Measurements from ENCODE around the gene CHST13. TPM values are rescaled to one million over a fixed set of nuclear protein-coding genes. Genes with fewer than 3 reads are reported as not detected.

The CHST13 gene
- total RNA-seq, 1 donor from 2014 or later = not detected

- no peak overlapping the region for H3K4me3 Mint-ChIP-seq (ENCODE audit: unreplicated experiment)
- H3K27me3 Mint-ChIP-seq (ENCODE audit: low read depth) = peaks cover 17% of the 10 kb centered on the region
- TF ChIP-seq, protein P1, sequence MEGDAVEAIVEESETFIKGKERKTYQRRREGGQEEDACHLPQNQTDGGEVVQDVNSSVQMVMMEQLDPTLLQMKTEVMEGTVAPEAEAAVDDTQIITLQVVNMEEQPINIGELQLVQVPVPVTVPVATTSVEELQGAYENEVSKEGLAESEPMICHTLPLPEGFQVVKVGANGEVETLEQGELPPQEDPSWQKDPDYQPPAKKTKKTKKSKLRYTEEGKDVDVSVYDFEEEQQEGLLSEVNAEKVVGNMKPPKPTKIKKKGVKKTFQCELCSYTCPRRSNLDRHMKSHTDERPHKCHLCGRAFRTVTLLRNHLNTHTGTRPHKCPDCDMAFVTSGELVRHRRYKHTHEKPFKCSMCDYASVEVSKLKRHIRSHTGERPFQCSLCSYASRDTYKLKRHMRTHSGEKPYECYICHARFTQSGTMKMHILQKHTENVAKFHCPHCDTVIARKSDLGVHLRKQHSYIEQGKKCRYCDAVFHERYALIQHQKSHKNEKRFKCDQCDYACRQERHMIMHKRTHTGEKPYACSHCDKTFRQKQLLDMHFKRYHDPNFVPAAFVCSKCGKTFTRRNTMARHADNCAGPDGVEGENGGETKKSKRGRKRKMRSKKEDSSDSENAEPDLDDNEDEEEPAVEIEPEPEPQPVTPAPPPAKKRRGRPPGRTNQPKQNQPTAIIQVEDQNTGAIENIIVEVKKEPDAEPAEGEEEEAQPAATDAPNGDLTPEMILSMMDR (IDR thresholded peaks at IDR 0.05) = no peak
- H3K9me3 Mint-ChIP-seq (ENCODE audit: low read depth) = no peaks in the 10 kb centered on the region
- no peaks in the 10 kb centered on the region for H3K4me1 Mint-ChIP-seq (ENCODE audit: low read depth)
- H3K27ac Mint-ChIP-seq (ENCODE audit: unreplicated experiment) = no peak overlapping the region
- peak; percentile 60 for DNase-seq (ENCODE audit: low spot score)
- no peaks in the 10 kb centered on the region for H3K36me3 Mint-ChIP-seq (ENCODE audit: low read depth)
Observed at GRCh38 chr3:126509597-126510307, 14.2 kb upstream of the CHST13 start.

- peak; percentile 80 for DNase-seq (ENCODE audit: low spot score)
- H3K27me3 Mint-ChIP-seq (ENCODE audit: low read depth) = peaks cover 11% of the 10 kb centered on the region
- H3K27ac Mint-ChIP-seq (ENCODE audit: unreplicated experiment) = no peak overlapping the region
- no peaks in the 10 kb centered on the region for H3K9me3 Mint-ChIP-seq (ENCODE audit: low read depth)
- H3K36me3 Mint-ChIP-seq (ENCODE audit: low read depth) = no peaks in the 10 kb centered on the region
- H3K4me1 Mint-ChIP-seq (ENCODE audit: low read depth) = no peaks in the 10 kb centered on the region
- TF ChIP-seq, protein P1 (IDR thresholded peaks at IDR 0.05) = no peak
- no peak overlapping the region for H3K4me3 Mint-ChIP-seq (ENCODE audit: unreplicated experiment)
Observed at GRCh38 chr3:126510308-126510910, 13.5 kb upstream of the CHST13 start.

- no peak overlapping the region for H3K4me3 Mint-ChIP-seq (ENCODE audit: unreplicated experiment)
- H3K27me3 Mint-ChIP-seq (ENCODE audit: low read depth) = peaks cover 8% of the 10 kb centered on the region
- TF ChIP-seq, protein P1 (IDR thresholded peaks at IDR 0.05) = no peak
- no peaks in the 10 kb centered on the region for H3K36me3 Mint-ChIP-seq (ENCODE audit: low read depth)
- H3K9me3 Mint-ChIP-seq (ENCODE audit: low read depth) = no peaks in the 10 kb centered on the region
- peak; percentile 27 for DNase-seq (ENCODE audit: low spot score)
- no peaks in the 10 kb centered on the region for H3K4me1 Mint-ChIP-seq (ENCODE audit: low read depth)
- no peak overlapping the region for H3K27ac Mint-ChIP-seq (ENCODE audit: unreplicated experiment)
Observed at GRCh38 chr3:126511291-126511690, 12.7 kb upstream of the CHST13 start.

- H3K4me1 Mint-ChIP-seq (ENCODE audit: low read depth) = no peaks in the 10 kb centered on the region
- TF ChIP-seq, protein P1 (IDR thresholded peaks at IDR 0.05) = no peak
- no peak overlapping the region for H3K27ac Mint-ChIP-seq (ENCODE audit: unreplicated experiment)
- peaks cover 8% of the 10 kb centered on the region for H3K27me3 Mint-ChIP-seq (ENCODE audit: low read depth)
- DNase-seq (ENCODE audit: low spot score) = peak; percentile 54
- no peaks in the 10 kb centered on the region for H3K36me3 Mint-ChIP-seq (ENCODE audit: low read depth)
- no peaks in the 10 kb centered on the region for H3K9me3 Mint-ChIP-seq (ENCODE audit: low read depth)
- H3K4me3 Mint-ChIP-seq (ENCODE audit: unreplicated experiment) = no peak overlapping the region
Observed at GRCh38 chr3:126512026-126512425, 11.9 kb upstream of the CHST13 start.

DNA sequence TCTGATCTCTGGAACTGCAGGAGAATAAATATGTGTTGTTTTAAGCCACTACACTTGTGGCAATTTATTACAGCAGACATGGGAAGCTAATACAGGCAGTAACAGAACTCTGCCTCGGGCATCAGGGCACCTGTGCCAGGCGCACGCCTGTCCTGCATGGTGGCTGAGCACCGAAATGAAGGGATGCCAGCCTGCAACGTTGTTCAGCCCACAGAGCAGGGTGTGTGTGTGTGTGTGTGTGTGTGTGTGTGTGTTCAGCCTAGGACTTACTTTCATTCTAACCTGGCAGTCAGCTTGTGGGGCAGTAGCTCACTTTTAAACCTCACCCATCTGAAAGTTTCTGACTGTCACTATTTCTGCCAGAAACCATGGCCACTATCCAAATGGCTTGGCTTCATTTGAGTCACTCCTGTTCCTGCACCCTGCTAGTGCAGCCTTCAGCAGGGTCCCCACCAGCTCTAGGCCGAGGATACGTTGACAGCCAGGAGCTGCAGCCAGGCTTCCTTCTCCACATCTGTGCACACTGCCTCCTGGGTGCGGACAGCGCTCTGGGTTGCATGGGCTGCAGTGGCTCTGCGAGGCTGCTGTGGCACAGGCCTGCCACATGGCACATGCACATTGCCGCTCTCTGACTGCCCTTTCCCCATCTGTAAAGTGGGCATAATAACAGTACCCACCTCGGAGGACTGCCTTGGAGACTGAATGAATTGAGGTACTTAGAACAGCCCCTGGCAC, 10.9 kb upstream of the CHST13 start:
- Mint-ChIP-seq H3K4me3 (ENCODE audit: unreplicated experiment) (no peak overlapping the region), H3K27me3 (ENCODE audit: low read depth) (peaks cover 8% of the 10 kb centered on the region), H3K36me3 (ENCODE audit: low read depth) (no peaks in the 10 kb centered on the region), H3K27ac (ENCODE audit: unreplicated experiment) (no peak overlapping the region), H3K9me3 (ENCODE audit: low read depth) (no peaks in the 10 kb centered on the region), H3K4me1 (ENCODE audit: low read depth) (no peaks in the 10 kb centered on the region)
- TF ChIP-seq, protein P1 (IDR thresholded peaks at IDR 0.05) = no peak
- peak; percentile 52 for DNase-seq (ENCODE audit: low spot score)

Measured in chondrocyte (in vitro differentiated cells).